Thoracic aorta (tissue), 2 donors: ENCODE data around the gene CCDC190. TPM values are rescaled to one million over a fixed set of nuclear protein-coding genes. Genes with fewer than 3 reads are reported as not detected.
"Not testable (repeated sequence)": the region's sequence is repeated elsewhere in the genome, so short reads cannot be mapped to it uniquely, and the experiment has no call there.

Experiments used
- ATAC-seq: fragments of 150-250 bp; one replicate; pipeline ENCODE4 v1.8.0; 2017; ENCODE audit warnings: low read depth; ENCODE audit not compliant: insufficient number of reproducible peaks, low FRiP score
- DNase-seq: peaks from one replicate; pipeline ENCODE4 v3.0.0-alpha.2; 2020; ENCODE audit warnings: low spot score
- H3K27ac ChIP-seq, 2 donors: fragments of 200-600 bp; sonication (generic); 1 replicate in 1 of 2; 2 replicates in 1 of 2; pipeline ENCODE4 v1.5.1; 2016; ENCODE audit warnings: mild to moderate bottlenecking in 2 of 2, moderate library complexity in 2 of 2
- H3K27me3 ChIP-seq: fragments of 200-600 bp; sonication (generic); replicated peaks from 2 replicates; pipeline ENCODE4 v1.6.0; 2016; ENCODE audit warnings: mild to moderate bottlenecking; ENCODE audit not compliant: insufficient read depth
- H3K36me3 ChIP-seq: fragments of 200-600 bp; sonication (generic); one replicate; pipeline ENCODE4 v1.5.1; 2016
- H3K4me1 ChIP-seq, 2 donors: fragments of 200-600 bp; sonication (generic); 1 replicate in 1 of 2; 2 replicates in 1 of 2; pipeline versions ENCODE4 v1.5.1 to v1.6.0; 2016; ENCODE audit warnings: low read depth in 2 of 2, mild to moderate bottlenecking in 1 of 2; ENCODE audit not compliant: control insufficient read depth in 1 of 2
- H3K4me3 ChIP-seq: fragments of 200-600 bp; sonication (generic); 2 replicates; pipeline ENCODE4 v1.5.1; 2016; ENCODE audit warnings: mild to moderate bottlenecking
- H3K9me3 ChIP-seq: fragments of 200-600 bp; sonication (generic); 2 replicates; pipeline ENCODE4 v1.5.1; 2016
- CTCF ChIP-seq: fragments of 200-600 bp; sonication (generic); IDR thresholded peaks from one replicate; pipeline ENCODE4 v1.5.1; 2019; ENCODE audit warnings: antibody characterized with exemption
- total RNA-seq, 2 donors: library from RNA; depleted of rRNA; stranded (reverse); fragments of >200 nt; gene quantifications; one replicate each; pipeline versions ENCODE4 v1.1.0 to v1.2.3, GENCODE V29; 2016

Gene CCDC190
- total RNA-seq, 2 donors from 2014 or later: 15.6 TPM; not detected in 1

GRCh38 chr1:162822391-162823200, 38.4 kb downstream of the CCDC190 start:
- DNase-seq (no peak), ATAC-seq (no peak)
- TF ChIP-seq CTCF: no peak

GRCh38 chr1:162818666-162819065, 42.3 kb downstream of the CCDC190 start:
- not testable (repeated sequence) for H3K4me3 ChIP-seq, ATAC-seq, H3K27ac ChIP-seq, H3K36me3 ChIP-seq, DNase-seq, H3K9me3 ChIP-seq, H3K27me3 ChIP-seq
- H3K4me1 ChIP-seq: peaks cover 0 to 10% of the 10 kb centered on the region in 2 donors

More at GRCh38 chr1:162822391-162823200, 38.4 kb downstream of the CCDC190 start:
- Histone ChIP-seq H3K36me3 (no peaks in the 10 kb centered on the region), H3K4me1 (peaks cover 0 to 10% of the 10 kb centered on the region in 2 donors), H3K27me3 (peaks cover 6% of the 10 kb centered on the region), H3K4me3 (peak overlapping the region; percentile 74), H3K9me3 (no peaks in the 10 kb centered on the region), H3K27ac (no peak overlapping the region)

- H3K27me3 ChIP-seq, H3K9me3 ChIP-seq, DNase-seq, H3K36me3 ChIP-seq, ATAC-seq, H3K4me3 ChIP-seq, H3K27ac ChIP-seq: not testable (repeated sequence)
- peaks cover 0 to 10% of the 10 kb centered on the region in 2 donors for H3K4me1 ChIP-seq
These were observed 42.8 kb downstream of the CCDC190 start for GRCh38 chr1:162818136-162818535.

- DNase-seq, H3K36me3 ChIP-seq, H3K9me3 ChIP-seq, H3K4me3 ChIP-seq, H3K27ac ChIP-seq, H3K4me1 ChIP-seq, H3K27me3 ChIP-seq, ATAC-seq: not testable (repeated sequence)
These were observed 48.6 kb downstream of the CCDC190 start for GRCh38 chr1:162812357-162812756.

GRCh38 chr1:162807503-162807902, 53.5 kb downstream of the CCDC190 start:
- not testable (repeated sequence) for H3K36me3 ChIP-seq, H3K4me1 ChIP-seq, H3K27me3 ChIP-seq, H3K27ac ChIP-seq, ATAC-seq, DNase-seq, H3K9me3 ChIP-seq, H3K4me3 ChIP-seq

Other genes with a start within 250 kb of the CCDC190 start
- gene DDR2, start 228.7 kb downstream of the CCDC190 start, total RNA-seq: 100 to 1,000 TPM; 133 to 144 TPM
- 10 to 100 TPM; 10.4 to 14.4 TPM for gene HSD17B7, start 70.5 kb downstream of the CCDC190 start, total RNA-seq
- gene RGS4, start 208.2 kb upstream of the CCDC190 start, total RNA-seq: 10 to 100 TPM; 32.6 to 52.0 TPM